ENCODE measurements around the gene LMNTD2.

The LMNTD2 gene

DNA sequence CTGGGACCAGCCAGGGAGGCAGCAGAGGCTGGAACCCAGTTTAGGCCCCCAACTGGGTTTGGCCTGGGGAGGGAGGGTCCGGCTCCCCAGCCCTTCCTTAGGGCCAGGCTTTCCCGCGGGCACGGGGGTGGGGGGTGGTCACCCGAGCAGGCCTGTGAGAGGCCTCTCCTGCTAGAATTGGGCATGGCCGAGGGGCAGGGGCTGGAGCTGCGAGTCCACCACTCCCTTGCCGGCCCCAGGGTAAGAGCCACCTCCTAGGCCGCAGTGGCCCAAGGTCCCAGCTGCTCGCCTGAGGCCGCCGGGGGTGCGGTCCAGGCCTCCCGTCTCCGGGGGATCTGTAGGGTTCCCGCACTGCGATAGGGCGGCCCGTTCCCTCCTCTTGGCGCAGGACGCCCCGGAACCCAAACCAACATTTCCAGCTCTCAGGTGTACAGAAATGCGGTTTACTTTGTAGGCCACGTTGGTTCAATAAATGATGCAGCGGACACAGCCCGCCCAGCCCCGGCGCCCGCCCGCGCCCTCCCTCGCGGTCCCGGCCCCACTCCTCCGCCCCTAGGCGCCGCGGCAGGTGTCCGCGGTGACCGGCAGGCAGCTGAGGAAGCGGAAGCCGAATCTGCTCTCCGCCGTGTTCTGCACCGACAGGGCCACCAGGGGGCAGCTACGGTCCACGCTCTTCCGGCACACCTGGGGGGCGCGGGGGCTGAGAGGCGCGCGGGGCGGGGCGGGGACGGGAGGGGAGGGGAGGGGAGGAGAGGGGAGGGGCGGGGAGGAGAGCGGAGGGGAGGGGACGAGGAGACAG is 5.9 kb downstream of the LMNTD2 start:
- in situ Hi-C loops (cut with HindIII; ENCODE audit: low sequenced_read_pairs): no loop called here

DNA sequence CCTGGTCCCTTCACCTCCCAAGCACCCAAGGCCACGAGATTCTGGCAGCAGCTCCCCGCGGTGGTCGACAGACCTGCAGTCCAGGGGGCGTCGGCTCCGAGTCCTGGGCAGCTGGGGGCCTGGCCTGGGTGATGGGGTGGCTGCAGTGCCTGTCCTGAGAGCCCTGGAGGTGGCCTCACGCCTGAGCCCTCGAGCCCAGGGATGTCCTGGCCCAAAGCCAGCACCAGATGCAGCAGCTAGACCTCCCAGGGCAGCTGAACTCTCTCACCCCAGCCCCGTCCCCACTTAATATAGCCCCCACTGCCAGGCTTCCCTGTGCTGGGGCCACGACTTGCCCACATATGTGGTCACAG is 6.6 kb downstream of the LMNTD2 start:
- in situ Hi-C loops (cut with HindIII; ENCODE audit: low sequenced_read_pairs): no loop called here

DNA sequence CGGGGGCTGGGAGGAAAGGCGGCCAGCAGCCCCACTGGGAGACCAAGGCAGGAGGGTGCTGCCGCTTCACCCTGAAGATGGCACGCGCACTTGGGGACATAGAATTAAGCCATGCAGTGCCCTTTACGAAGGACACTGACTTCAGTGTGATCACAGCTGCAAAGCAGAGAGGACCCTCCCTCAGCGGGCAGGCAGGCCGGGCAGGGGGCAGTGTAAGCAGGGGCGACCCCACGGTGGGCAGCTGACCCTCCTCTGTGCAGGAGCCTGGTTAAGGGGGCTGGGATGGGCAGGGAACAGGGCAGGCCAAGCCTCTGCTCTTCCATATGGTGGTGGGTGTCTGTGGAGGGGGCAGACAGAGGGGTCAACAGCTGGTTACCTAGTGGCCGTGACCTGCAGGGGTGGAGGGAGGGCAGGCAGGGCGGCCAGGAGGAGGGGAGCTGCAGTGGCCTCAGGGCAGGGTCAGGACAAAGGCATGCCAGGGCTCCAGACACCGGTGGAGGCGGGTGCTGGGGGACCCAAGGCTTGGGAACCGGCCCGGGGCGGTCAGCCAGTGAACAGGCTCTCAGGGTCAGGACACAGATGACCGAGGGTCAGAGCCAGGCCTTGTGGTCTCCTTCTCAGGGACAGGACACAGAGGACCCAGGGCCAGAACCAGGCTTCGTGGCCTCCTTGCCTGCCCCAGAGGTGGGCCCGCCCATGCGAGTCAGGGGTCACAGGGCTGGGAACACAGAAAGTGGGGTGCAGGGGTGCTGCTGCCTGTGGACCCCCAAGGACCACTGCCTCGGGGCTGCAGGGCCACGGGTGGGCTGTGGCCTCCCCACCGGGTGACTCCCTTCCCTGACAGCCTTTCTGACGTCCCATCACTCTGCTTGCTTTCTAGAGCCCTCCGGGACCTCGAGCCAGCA is 7.2 kb downstream of the LMNTD2 start:
- in situ Hi-C loops (cut with HindIII; ENCODE audit: low sequenced_read_pairs): no loop called here

DNA sequence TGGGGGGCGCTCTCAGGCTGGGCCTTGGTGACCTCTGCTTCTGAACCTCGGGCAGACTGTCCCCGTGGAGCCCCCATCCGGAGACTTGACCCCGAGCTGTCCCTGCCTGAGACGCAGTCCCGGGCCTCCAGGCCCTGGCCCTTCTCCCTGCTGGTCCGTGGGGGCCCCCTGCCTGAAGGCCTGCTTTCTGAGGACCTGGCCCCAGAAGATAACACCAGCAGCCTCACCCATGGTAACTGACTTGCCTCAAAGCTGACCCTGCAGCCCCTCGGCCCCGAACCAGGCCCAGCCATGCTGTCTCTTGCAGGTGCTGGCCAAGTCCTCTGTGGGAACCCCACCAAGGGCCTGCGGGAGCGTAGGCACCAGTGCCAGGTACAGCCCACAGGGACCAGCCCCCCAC is 8.9 kb downstream of the LMNTD2 start:
- in situ Hi-C loops (cut with HindIII; ENCODE audit: low sequenced_read_pairs): no loop called here

DNA sequence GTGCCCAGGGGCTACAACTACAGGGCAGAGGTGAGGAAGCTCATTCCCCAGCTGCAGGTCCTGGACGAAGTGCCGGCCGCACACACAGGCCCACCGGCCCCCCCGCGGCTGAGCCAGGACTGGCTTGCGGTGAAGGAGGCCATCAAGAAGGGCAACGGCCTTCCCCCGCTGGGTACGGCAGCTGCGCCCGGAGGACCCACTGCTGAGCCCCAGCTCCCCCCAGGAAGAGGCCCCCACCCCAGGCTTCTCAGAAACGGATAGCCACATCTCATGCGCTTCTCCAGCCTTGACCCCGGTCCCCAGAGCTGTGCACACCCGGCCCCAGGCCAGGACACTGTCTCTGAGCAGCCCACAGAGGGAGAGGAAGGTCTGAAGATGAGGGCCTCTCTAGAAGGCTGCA is 9.4 kb downstream of the LMNTD2 start:
- in situ Hi-C loops (cut with HindIII; ENCODE audit: low sequenced_read_pairs): no loop called here

DNA sequence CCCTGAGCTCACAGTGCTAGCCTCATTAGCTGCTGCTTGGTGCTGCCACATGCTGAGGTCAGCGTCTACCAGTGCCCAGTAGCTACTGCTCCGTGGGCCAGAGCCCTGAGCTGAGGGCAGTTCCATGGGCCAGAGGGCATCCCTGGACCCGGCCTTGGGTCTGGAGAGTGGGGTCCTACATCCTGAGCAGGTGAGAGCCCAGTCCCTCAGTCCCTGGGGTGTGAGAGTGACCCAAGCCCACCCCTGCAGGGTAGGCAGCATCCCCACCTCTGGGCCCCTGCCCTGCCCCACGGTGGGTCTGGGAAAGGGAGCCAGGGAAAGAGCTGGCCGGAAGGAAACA is 9.8 kb downstream of the LMNTD2 start:
- in situ Hi-C loops (cut with HindIII; ENCODE audit: low sequenced_read_pairs): no loop called here

DNA sequence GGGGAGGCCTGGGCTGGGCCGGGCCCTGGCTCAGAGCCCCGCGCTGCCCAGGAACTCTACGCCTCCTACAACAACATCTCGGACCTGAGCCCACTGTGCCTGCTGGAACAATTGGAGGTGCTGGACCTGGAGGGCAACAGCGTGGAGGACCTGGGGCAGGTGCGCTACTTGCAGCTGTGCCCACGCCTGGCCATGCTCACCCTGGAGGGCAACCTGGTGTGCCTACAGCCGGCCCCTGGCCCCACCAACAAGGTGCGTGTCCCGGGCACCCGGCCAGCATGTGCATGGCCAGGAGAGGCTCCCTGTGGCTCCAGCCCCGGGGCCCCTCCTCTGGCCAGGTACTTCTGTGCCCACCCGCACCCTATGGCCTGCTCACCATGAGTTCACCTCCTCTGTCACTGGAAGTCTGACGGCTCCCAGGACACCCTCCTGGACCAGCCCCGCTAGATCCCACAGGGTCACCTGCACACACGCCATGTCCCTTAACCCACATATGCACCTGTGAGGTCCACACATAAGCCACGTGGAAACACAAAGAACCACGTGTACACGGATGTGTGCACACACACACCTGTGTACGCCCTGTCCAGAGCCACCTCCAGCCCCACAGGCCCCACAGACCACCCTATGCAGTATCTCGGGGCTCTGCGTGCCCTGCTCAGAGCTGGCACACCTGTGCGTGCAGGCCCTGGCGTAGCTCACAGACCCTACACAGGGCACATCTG is 10.4 kb downstream of the LMNTD2 start:
- in situ Hi-C loops (cut with HindIII; ENCODE audit: low sequenced_read_pairs): no loop called here

DNA sequence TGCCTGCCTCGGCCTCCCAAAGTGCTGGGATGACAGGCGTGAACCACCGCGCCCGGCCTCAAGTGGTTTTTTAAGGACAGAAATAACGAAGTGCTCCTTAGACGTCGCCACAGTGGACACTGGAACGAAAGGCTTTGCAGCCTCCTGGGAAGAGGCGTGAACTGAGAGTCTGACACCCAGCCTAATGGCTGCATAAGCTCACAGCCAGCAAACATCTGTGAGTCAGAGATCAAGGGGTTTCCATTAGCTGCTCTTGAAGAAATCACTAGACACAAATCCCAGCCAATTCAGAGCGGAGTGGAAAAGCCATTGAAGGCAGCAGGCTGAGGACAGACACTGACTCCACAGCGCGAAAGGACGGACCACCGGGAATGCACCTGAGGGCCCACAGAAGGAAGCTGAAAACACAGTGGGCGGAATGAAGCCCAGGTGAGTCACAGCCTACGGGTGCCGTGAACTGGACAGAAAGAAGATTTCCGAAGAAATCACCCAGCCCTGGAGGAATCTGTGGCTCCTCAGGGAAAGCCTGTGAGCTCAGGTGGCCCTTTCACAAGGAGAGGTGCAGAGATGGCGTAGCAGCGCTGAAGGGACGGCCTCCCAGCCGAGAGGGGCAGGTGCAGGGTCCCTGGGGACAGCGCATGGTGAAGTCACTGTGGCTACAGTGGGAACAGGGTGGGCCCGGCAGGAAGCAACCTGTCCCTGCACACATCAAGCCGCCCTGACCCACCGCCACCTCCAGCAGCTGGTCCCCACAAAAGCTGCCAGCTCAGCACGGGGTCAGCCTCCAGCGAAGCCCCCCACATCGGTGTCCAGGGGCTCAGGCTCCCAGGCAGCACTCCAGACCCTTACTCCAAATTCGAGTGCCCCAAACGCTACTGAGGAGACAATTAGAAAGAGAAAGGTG is 11.6 kb downstream of the LMNTD2 start:
- in situ Hi-C loops (cut with HindIII; ENCODE audit: low sequenced_read_pairs): no loop called here

DNA sequence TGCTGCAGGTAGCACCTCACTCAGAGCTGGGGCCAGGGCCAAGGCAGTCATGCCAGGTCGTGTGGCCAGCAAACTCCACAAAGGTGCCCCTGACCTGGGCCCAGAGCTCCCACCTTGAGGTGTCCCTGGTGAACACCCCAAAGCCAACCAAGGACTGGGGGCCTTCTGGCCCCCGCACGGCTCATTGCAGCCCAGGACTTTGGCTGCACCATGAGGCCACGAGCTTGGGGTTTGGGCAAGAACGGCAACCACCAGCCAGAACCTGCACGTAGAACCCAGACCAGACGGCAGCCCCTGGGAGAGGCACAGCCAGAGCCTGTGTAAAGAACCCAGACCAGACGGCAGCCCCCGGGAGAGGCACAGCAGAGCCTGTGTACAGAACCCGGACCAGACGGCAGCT is 15.4 kb downstream of the LMNTD2 start:
- in situ Hi-C loops (cut with HindIII; ENCODE audit: low sequenced_read_pairs): no loop called here

DNA sequence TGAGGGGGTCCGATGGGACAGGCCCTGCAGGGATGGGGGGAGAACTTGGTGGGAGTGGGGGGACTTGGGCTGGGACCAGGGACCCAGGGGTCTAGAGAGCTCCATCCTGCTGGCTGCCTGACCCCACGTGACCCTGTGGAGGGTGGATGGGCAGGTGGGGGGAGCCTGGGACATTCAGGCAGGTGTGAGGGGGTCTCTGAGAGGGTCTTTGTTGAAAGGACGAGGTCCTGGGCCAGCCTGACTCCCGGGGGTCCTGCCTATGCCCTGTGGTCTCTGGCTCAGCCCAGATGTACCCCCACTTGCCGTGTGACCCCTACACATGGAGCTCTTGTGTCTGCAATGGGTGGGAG is 15.7 kb downstream of the LMNTD2 start:
- in situ Hi-C loops (cut with HindIII; ENCODE audit: low sequenced_read_pairs): no loop called here

DNA sequence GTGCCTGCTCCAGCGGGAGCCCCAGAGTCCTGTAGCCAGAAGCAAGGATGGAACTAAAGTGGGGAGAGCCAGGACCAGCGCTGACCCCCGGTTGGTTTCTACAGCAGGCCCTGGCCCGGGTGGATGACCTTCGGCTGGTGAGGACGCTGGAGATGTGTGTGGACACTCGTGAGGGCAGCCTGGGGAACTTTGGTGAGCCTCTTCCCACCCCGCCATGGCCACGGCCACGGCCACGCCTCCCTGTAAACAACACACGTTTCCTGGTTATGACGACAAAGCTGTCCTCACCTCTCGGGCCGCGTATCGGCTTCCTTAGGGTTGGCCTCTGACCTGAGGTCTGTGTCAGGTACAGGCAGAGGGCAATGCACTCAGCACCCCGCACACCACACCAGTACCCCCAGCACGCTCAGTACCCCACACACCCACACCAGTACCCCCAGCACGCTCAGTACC is 19.1 kb downstream of the LMNTD2 start:
- in situ Hi-C loops (cut with HindIII; ENCODE audit: low sequenced_read_pairs): no loop called here

DNA sequence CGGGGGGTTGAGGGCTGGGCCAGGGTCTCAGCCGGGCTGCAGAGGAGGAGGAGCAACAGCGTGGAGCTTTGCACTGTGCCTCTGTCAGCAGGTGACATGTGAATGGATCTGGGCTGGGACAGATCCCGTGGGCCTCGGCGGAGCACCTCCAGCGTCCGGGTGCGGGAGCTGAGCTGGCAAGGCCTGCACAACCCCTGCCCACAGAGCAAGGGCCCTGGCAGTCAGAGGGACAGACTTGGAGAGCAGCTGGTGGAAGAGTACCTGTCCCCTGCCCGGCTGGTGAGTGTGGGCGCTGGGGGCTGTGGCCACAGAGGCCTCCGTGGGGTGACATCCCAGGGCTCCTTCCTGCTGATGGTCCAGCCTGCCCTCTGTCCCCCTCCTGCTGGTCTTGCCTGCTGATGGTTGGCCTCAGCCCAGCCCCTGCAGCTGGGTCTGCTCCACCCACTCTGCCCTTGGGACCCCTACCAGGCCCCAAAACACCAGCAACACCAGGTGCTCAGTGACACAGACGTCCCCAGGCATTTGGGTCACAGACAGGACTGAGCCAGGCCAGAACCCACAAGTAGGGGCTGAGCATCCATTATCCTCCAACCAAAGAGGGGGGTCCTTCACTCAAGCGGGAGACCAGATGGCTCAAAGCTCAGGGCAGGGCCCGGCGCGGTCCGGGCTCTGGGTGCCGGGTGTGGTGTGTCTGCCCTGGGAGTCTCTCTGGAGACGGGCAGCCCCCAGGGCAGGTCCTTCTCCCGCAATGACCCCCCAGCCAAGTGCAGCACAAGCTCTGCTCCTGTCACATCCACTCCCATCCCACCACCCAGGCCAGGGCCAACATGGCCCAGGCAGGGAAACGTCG is 19.7 kb downstream of the LMNTD2 start:
- in situ Hi-C loops (cut with HindIII; ENCODE audit: low sequenced_read_pairs): no loop called here

DNA sequence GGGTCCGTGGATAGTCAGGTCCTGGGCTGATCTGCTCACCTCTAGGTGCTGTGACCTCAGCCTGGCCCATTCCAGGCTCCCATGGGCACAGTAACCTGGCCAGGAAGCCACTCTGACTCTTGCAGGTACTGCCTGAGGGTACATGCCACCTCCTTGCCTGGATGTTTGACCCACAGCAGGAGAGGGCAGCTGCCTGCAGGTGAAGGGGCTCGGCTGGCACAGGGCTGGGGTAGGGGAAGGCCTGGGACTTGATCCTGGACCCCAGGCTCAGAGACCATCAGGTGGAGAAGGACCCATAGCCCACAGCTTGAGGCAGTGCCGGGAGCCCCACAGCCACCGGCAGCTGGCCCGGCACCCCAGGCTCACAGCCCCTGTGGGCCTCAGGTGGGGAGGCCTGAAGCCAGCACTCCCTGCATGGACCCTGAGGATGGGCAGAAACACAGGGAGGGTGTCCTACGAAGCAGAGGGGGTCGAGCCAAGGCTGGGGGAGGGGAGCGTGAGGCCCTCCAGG is 20.5 kb downstream of the LMNTD2 start:
- in situ Hi-C loops (cut with HindIII; ENCODE audit: low sequenced_read_pairs): no loop called here

DNA sequence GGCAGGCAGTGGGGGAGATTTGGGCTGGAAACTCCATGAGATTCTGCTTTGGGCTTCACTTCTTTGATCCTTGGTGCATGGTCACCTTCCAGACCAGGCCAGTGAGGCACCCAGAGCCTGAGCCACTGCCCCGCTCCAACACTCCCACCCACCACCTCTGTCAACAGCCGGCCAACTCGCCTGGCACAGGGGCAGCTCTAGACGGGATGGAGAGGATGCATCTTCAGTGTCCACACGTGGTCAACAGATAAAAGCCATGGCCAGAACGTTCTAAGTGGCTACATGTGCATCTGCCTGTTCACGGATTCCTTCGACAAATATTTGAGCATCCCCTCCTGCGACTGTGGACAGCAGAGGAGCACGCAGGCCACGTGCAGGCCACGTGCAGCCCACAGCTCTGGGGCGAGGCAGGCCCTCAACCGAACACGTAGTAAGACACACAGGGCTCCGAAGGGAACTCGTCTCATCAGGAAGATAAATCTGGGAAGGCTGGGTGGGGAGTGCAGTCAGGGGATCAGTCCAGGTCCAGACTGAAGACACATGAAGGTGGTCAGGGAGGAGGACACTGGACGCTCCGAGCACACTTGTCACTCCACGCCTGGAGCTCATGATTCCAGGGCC is 22.0 kb downstream of the LMNTD2 start:
- in situ Hi-C loops (cut with HindIII; ENCODE audit: low sequenced_read_pairs): no loop called here

DNA sequence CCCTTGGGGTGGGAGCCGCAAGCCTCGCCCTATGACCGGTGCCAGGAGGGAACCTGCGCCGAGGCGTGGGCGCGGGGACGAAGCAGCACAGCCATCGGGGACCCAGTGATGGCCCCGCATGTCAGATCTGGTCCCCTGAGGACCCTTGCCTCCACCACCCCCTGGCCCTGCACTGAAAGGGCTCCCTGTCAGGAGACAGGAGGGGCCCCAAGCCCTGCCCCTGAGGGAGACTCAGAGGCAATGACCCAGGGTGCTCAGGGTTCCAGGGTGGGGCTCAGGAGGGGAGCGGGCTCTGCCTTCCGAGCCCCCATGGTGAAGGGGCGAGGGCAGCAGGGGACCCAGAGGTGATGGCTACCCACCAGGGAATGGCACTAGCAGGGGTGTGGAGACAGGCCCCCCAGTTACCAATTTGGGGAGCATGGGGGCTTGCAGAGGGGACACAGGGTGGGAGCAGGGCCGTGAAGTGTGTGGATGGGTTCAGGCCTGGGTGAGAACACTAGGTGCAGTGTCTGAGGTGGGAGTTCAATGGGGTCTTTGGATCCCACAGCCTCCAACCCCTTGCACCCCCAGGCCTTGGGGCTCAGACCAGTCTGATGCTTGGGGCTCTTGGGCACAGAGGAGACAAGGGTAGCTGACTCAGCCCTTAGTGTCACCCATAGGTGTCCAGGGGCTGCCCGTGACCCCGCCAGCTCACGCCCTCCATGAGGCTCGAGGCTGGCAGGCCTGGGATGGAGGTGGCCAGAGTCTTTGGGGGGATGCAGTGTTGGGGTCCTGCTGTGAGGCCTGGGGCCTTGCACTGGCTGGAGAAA is 22.7 kb downstream of the LMNTD2 start:
- in situ Hi-C loops (cut with HindIII; ENCODE audit: low sequenced_read_pairs): no loop called here

DNA sequence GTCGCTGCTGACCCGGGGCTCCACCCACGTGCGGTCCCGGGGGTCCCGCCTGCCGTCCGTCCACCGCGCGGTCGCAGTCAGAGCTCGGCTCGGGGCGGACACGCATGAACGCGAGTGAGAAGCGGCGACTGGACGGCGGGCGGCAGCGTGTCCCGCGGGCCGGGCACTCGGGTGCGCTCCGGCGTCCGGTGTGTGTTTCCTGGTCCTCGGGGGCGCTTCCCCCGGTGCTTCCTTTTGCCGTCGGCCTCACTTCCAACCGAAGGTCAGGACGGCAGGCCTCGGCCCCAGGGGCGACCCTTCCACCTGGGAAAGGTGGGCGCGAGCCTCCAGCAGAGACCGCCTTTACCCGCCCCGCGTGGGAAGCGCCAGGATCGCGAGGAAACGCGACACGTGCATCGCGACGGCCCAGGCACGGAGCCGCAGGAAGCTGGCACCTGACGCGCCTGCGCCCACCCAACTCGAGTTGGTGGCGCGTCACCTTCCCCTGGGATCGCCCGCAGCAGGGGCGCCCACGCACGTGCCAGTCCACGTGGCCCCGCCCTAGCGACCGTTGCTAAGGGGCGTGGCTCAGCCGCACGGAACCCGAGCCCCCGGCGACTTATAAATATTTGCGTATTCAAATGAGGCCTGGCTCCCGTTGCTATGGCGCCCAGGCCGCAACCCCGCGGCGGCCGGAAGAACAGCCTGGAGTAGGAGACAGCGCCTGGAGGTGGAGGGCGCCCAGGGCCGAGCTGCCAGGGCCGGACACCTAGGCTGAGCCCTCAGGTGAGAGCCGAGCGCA is 23.5 kb downstream of the LMNTD2 start, which contains the start of gene LRRC56:
LRRC56 (plus strand) TSS at position 687 of the 781 bp plus-strand sequence. CDS start 3,158 bp downstream, outside the sequence.
- in situ Hi-C loops (cut with HindIII; ENCODE audit: low sequenced_read_pairs): no loop called here
